Bronchial smooth muscle cell (primary cell): ENCODE data around the gene DOP1B. TPM values are rescaled to one million over a fixed set of nuclear protein-coding genes. Genes with fewer than 3 reads are reported as not detected.

Experiments
- total RNA-seq: library from RNA; depleted of rRNA; stranded (reverse); fragments of >200 nt; gene quantifications from 2 replicates; pipeline ENCODE4 v1.2.1, GENCODE V29; 2014

DOP1B gene
- total RNA-seq, result 2.1 and 2.5 TPM in 2 replicates

GRCh38 chr21:36156815-36157670, at the start of gene DOP1B:
TSS of gene DOP1B (plus strand) at chr21:36156824. CDS start at chr21:36164734, 7,910 bp downstream.

GRCh38 chr21:36134803-36135390, 21.7 kb upstream of the DOP1B start, which contains the start of gene CBR3:
TSS of gene CBR3 (plus strand) at chr21:36135079. CDS start at chr21:36135193, 114 bp downstream.

Other genes with a start within 250 kb of the DOP1B start
- 10.5 and 10.7 TPM in 2 replicates for gene SETD4, start 96.3 kb upstream of the DOP1B start, total RNA-seq
- gene CBR1, start 86.8 kb upstream of the DOP1B start, total RNA-seq, result 144 and 179 TPM in 2 replicates
- gene CBR3, start 21.7 kb upstream of the DOP1B start, total RNA-seq, result 21.6 and 52.6 TPM in 2 replicates
- 29.8 and 34.8 TPM in 2 replicates for gene MORC3, start 163.4 kb downstream of the DOP1B start, total RNA-seq
- 0.60 and 0.95 TPM in 2 replicates for gene CHAF1B, start 228.6 kb downstream of the DOP1B start, total RNA-seq